Measurements from ENCODE around the gene TUBGCP3.

TUBGCP3 gene

GRCh38 chr13:112531263-112531794, 56.6 kb downstream of the TUBGCP3 start:
- Histone ChIP-seq H3K27ac (ENCODE audit: insufficient read depth, low read length, poor library complexity, severe bottlenecking) (no peak overlapping the region), H3K4me3 (ENCODE audit: insufficient read depth, low read depth, low read length, poor library complexity, severe bottlenecking) (no peak overlapping the region), H3K4me1 (ENCODE audit: control insufficient read depth, insufficient read depth, low read length, poor library complexity, severe bottlenecking) (no peaks in the 10 kb centered on the region), H3K36me3 (ENCODE audit: control insufficient read depth, insufficient read depth, low read length) (no peaks in the 10 kb centered on the region), H3K27me3 (replicated peaks; ENCODE audit: control insufficient read depth, insufficient read depth, low read length, poor library complexity, severe bottlenecking) (no peaks in the 10 kb centered on the region), H3K9me3 (ENCODE audit: control insufficient read depth, low read length) (no peaks in the 10 kb centered on the region)
- DNase-seq: no peak

GRCh38 chr13:112530861-112531260, 57.1 kb downstream of the TUBGCP3 start:
- no peak for DNase-seq
- Histone ChIP-seq H3K27ac (ENCODE audit: insufficient read depth, low read length, poor library complexity, severe bottlenecking) (no peak overlapping the region), H3K4me3 (ENCODE audit: insufficient read depth, low read depth, low read length, poor library complexity, severe bottlenecking) (no peak overlapping the region), H3K36me3 (ENCODE audit: control insufficient read depth, insufficient read depth, low read length) (no peaks in the 10 kb centered on the region), H3K27me3 (replicated peaks; ENCODE audit: control insufficient read depth, insufficient read depth, low read length, poor library complexity, severe bottlenecking) (no peaks in the 10 kb centered on the region), H3K4me1 (ENCODE audit: control insufficient read depth, insufficient read depth, low read length, poor library complexity, severe bottlenecking) (no peaks in the 10 kb centered on the region), H3K9me3 (ENCODE audit: control insufficient read depth, low read length) (no peaks in the 10 kb centered on the region)

GRCh38 chr13:112529216-112529615, 58.7 kb downstream of the TUBGCP3 start:
- Histone ChIP-seq H3K36me3 (ENCODE audit: control insufficient read depth, insufficient read depth, low read length) (peaks cover 2% of the 10 kb centered on the region), H3K27ac (ENCODE audit: insufficient read depth, low read length, poor library complexity, severe bottlenecking) (no peak overlapping the region), H3K4me1 (ENCODE audit: control insufficient read depth, insufficient read depth, low read length, poor library complexity, severe bottlenecking) (no peaks in the 10 kb centered on the region), H3K4me3 (ENCODE audit: insufficient read depth, low read depth, low read length, poor library complexity, severe bottlenecking) (no peak overlapping the region), H3K27me3 (replicated peaks; ENCODE audit: control insufficient read depth, insufficient read depth, low read length, poor library complexity, severe bottlenecking) (no peaks in the 10 kb centered on the region), H3K9me3 (ENCODE audit: control insufficient read depth, low read length) (no peaks in the 10 kb centered on the region)
- DNase-seq: no peak

GRCh38 chr13:112526146-112526853, 61.7 kb downstream of the TUBGCP3 start:
- Histone ChIP-seq H3K27ac (ENCODE audit: insufficient read depth, low read length, poor library complexity, severe bottlenecking) (no peak overlapping the region), H3K9me3 (ENCODE audit: control insufficient read depth, low read length) (no peaks in the 10 kb centered on the region), H3K4me1 (ENCODE audit: control insufficient read depth, insufficient read depth, low read length, poor library complexity, severe bottlenecking) (no peaks in the 10 kb centered on the region), H3K4me3 (ENCODE audit: insufficient read depth, low read depth, low read length, poor library complexity, severe bottlenecking) (no peak overlapping the region), H3K36me3 (ENCODE audit: control insufficient read depth, insufficient read depth, low read length) (peaks cover 13% of the 10 kb centered on the region), H3K27me3 (replicated peaks; ENCODE audit: control insufficient read depth, insufficient read depth, low read length, poor library complexity, severe bottlenecking) (no peaks in the 10 kb centered on the region)
- DNase-seq: no peak

- no peaks in the 10 kb centered on the region for H3K27me3 ChIP-seq (replicated peaks; ENCODE audit: control insufficient read depth, insufficient read depth, low read length, poor library complexity, severe bottlenecking)
- no peak overlapping the region for H3K4me3 ChIP-seq (ENCODE audit: insufficient read depth, low read depth, low read length, poor library complexity, severe bottlenecking)
- H3K9me3 ChIP-seq (ENCODE audit: control insufficient read depth, low read length): no peaks in the 10 kb centered on the region
- no peak overlapping the region for H3K27ac ChIP-seq (ENCODE audit: insufficient read depth, low read length, poor library complexity, severe bottlenecking)
- H3K36me3 ChIP-seq (ENCODE audit: control insufficient read depth, insufficient read depth, low read length): peaks cover 13% of the 10 kb centered on the region
- no peak for DNase-seq
- H3K4me1 ChIP-seq (ENCODE audit: control insufficient read depth, insufficient read depth, low read length, poor library complexity, severe bottlenecking): no peaks in the 10 kb centered on the region
Observed at GRCh38 chr13:112525356-112525945, 62.5 kb downstream of the TUBGCP3 start.

GRCh38 chr13:112522578-112522977, 65.4 kb downstream of the TUBGCP3 start:
- Histone ChIP-seq H3K4me3 (ENCODE audit: insufficient read depth, low read depth, low read length, poor library complexity, severe bottlenecking) (no peak overlapping the region), H3K36me3 (ENCODE audit: control insufficient read depth, insufficient read depth, low read length) (peaks cover 25% of the 10 kb centered on the region), H3K27ac (ENCODE audit: insufficient read depth, low read length, poor library complexity, severe bottlenecking) (no peak overlapping the region), H3K4me1 (ENCODE audit: control insufficient read depth, insufficient read depth, low read length, poor library complexity, severe bottlenecking) (no peaks in the 10 kb centered on the region), H3K9me3 (ENCODE audit: control insufficient read depth, low read length) (no peaks in the 10 kb centered on the region), H3K27me3 (replicated peaks; ENCODE audit: control insufficient read depth, insufficient read depth, low read length, poor library complexity, severe bottlenecking) (no peaks in the 10 kb centered on the region)
- DNase-seq: no peak

GRCh38 chr13:112521073-112521685, 66.8 kb downstream of the TUBGCP3 start:
- peaks cover 34% of the 10 kb centered on the region for H3K36me3 ChIP-seq (ENCODE audit: control insufficient read depth, insufficient read depth, low read length)
- no peak for DNase-seq

GRCh38 chr13:112519517-112520060, 68.4 kb downstream of the TUBGCP3 start:
- H3K4me1 ChIP-seq (ENCODE audit: control insufficient read depth, insufficient read depth, low read length, poor library complexity, severe bottlenecking): no peaks in the 10 kb centered on the region
- no peak overlapping the region for H3K4me3 ChIP-seq (ENCODE audit: insufficient read depth, low read depth, low read length, poor library complexity, severe bottlenecking)
- H3K9me3 ChIP-seq (ENCODE audit: control insufficient read depth, low read length): no peaks in the 10 kb centered on the region
- DNase-seq: no peak
- H3K27ac ChIP-seq (ENCODE audit: insufficient read depth, low read length, poor library complexity, severe bottlenecking): no peak overlapping the region
- no peaks in the 10 kb centered on the region for H3K27me3 ChIP-seq (replicated peaks; ENCODE audit: control insufficient read depth, insufficient read depth, low read length, poor library complexity, severe bottlenecking)
- peaks cover 42% of the 10 kb centered on the region for H3K36me3 ChIP-seq (ENCODE audit: control insufficient read depth, insufficient read depth, low read length)

More at GRCh38 chr13:112521073-112521685, 66.8 kb downstream of the TUBGCP3 start:
- Histone ChIP-seq H3K27me3 (replicated peaks; ENCODE audit: control insufficient read depth, insufficient read depth, low read length, poor library complexity, severe bottlenecking) (no peaks in the 10 kb centered on the region), H3K4me3 (ENCODE audit: insufficient read depth, low read depth, low read length, poor library complexity, severe bottlenecking) (no peak overlapping the region), H3K9me3 (ENCODE audit: control insufficient read depth, low read length) (no peaks in the 10 kb centered on the region), H3K4me1 (ENCODE audit: control insufficient read depth, insufficient read depth, low read length, poor library complexity, severe bottlenecking) (no peaks in the 10 kb centered on the region), H3K27ac (ENCODE audit: insufficient read depth, low read length, poor library complexity, severe bottlenecking) (no peak overlapping the region)

GRCh38 chr13:112516218-112516617, 71.7 kb downstream of the TUBGCP3 start:
- Histone ChIP-seq H3K4me3 (ENCODE audit: insufficient read depth, low read depth, low read length, poor library complexity, severe bottlenecking) (no peak overlapping the region), H3K9me3 (ENCODE audit: control insufficient read depth, low read length) (no peaks in the 10 kb centered on the region), H3K36me3 (ENCODE audit: control insufficient read depth, insufficient read depth, low read length) (peaks cover 36% of the 10 kb centered on the region)

GRCh38 chr13:112513761-112514160, 74.2 kb downstream of the TUBGCP3 start:
- H3K36me3 ChIP-seq (ENCODE audit: control insufficient read depth, insufficient read depth, low read length): peaks cover 36% of the 10 kb centered on the region
- H3K4me1 ChIP-seq (ENCODE audit: control insufficient read depth, insufficient read depth, low read length, poor library complexity, severe bottlenecking): no peaks in the 10 kb centered on the region
- no peak for DNase-seq
- H3K27me3 ChIP-seq (replicated peaks; ENCODE audit: control insufficient read depth, insufficient read depth, low read length, poor library complexity, severe bottlenecking): no peaks in the 10 kb centered on the region
- H3K9me3 ChIP-seq (ENCODE audit: control insufficient read depth, low read length): no peaks in the 10 kb centered on the region
- H3K27ac ChIP-seq (ENCODE audit: insufficient read depth, low read length, poor library complexity, severe bottlenecking): no peak overlapping the region
- no peak overlapping the region for H3K4me3 ChIP-seq (ENCODE audit: insufficient read depth, low read depth, low read length, poor library complexity, severe bottlenecking)

More at GRCh38 chr13:112516218-112516617, 71.7 kb downstream of the TUBGCP3 start:
- H3K27me3 ChIP-seq (replicated peaks; ENCODE audit: control insufficient read depth, insufficient read depth, low read length, poor library complexity, severe bottlenecking): no peaks in the 10 kb centered on the region
- no peak overlapping the region for H3K27ac ChIP-seq (ENCODE audit: insufficient read depth, low read length, poor library complexity, severe bottlenecking)
- no peak for DNase-seq
- H3K4me1 ChIP-seq (ENCODE audit: control insufficient read depth, insufficient read depth, low read length, poor library complexity, severe bottlenecking): no peaks in the 10 kb centered on the region
